ENCODE data around the gene EAF2. TPM values are rescaled to one million over a fixed set of nuclear protein-coding genes. Genes with fewer than 3 reads are reported as not detected.

Gene EAF2
- total and polyA plus RNA-seq, 8 donors = 1.2 to 11.9 (median 5.8) TPM; not detected in 2

- no peaks in the 10 kb centered on the region for H3K27me3 ChIP-seq
- no peaks in the 10 kb centered on the region for H3K4me1 ChIP-seq
- H3K36me3 ChIP-seq = peaks cover 14 to 62% (median 48%) of the 10 kb centered on the region in 4 donors
- H3K27ac ChIP-seq = no peak overlapping the region
- intact Hi-C loops (cut with DNase I; ENCODE audit: low total_unique reads) = no loop called here
- H3K4me3 ChIP-seq = no peak overlapping the region
- H3K9me3 ChIP-seq = no peaks in the 10 kb centered on the region
- DNase-seq = no peak
- no peak for TF ChIP-seq CTCF (IDR thresholded peaks at IDR 0.05)
- TF ChIP-seq POLR2AphosphoS5 (IDR thresholded peaks at IDR 0.05) = no peak
- TF ChIP-seq EP300 (IDR thresholded peaks at IDR 0.05) = no peak
- TF ChIP-seq POLR2A (IDR thresholded peaks at IDR 0.05) = no peak
- 0 to 40% (median 34%) methylated on average over 1 of the region's 1 CpG for WGBS, 5 donors
These were observed 25.8 kb upstream of the EAF2 start for GRCh38 chr3:121809249-121809648.

GRCh38 chr3:121817753-121818152 lies 17.3 kb upstream of the EAF2 start:
- no peak for DNase-seq
- no peak for TF ChIP-seq CTCF (IDR thresholded peaks at IDR 0.05)
- TF ChIP-seq POLR2A (IDR thresholded peaks at IDR 0.05) = no peak
- no peak for TF ChIP-seq POLR2AphosphoS5 (IDR thresholded peaks at IDR 0.05)
- Histone ChIP-seq H3K4me3 (no peak overlapping the region), H3K36me3 (peaks cover 16 to 50% (median 45%) of the 10 kb centered on the region in 4 donors), H3K4me1 (no peaks in the 10 kb centered on the region), H3K27me3 (no peaks in the 10 kb centered on the region), H3K9me3 (peaks cover 0 to 8% (median under 1%) of the 10 kb centered on the region in 4 donors), H3K27ac (no peak overlapping the region)
- intact Hi-C loops (cut with DNase I; ENCODE audit: low total_unique reads) = no loop called here

GRCh38 chr3:121818578-121818977 lies 16.4 kb upstream of the EAF2 start:
- intact Hi-C loops (cut with DNase I; ENCODE audit: low total_unique reads) = no loop called here
- Histone ChIP-seq H3K27me3 (no peaks in the 10 kb centered on the region), H3K27ac (no peak overlapping the region), H3K4me1 (no peaks in the 10 kb centered on the region), H3K4me3 (no peak overlapping the region), H3K36me3 (peaks cover 23 to 55% (median 51%) of the 10 kb centered on the region in 4 donors), H3K9me3 (peaks cover 0 to 16% (median 7%) of the 10 kb centered on the region in 4 donors)
- WGBS, 5 donors = 90 to 98% (median 94%) methylated on average over 2 of the region's 2 CpGs
- DNase-seq = no peak
- TF ChIP-seq POLR2AphosphoS5 (IDR thresholded peaks at IDR 0.05) = no peak
- TF ChIP-seq CTCF (IDR thresholded peaks at IDR 0.05) = no peak
- TF ChIP-seq EP300 (IDR thresholded peaks at IDR 0.05) = no peak
- no peak for TF ChIP-seq POLR2A (IDR thresholded peaks at IDR 0.05)

GRCh38 chr3:121819236-121819635 lies 15.8 kb upstream of the EAF2 start:
- intact Hi-C loops (cut with DNase I; ENCODE audit: low total_unique reads) = no loop called here
- Histone ChIP-seq H3K27me3 (no peaks in the 10 kb centered on the region), H3K4me3 (no peak overlapping the region), H3K36me3 (peaks cover 29 to 61% (median 57%) of the 10 kb centered on the region in 4 donors), H3K4me1 (no peaks in the 10 kb centered on the region), H3K27ac (no peak overlapping the region), H3K9me3 (peaks cover 0 to 16% (median 10%) of the 10 kb centered on the region in 4 donors)
- no peak for DNase-seq
- no peak for TF ChIP-seq EP300 (IDR thresholded peaks at IDR 0.05)
- no peak for TF ChIP-seq POLR2A (IDR thresholded peaks at IDR 0.05)
- no peak for TF ChIP-seq POLR2AphosphoS5 (IDR thresholded peaks at IDR 0.05)
- no peak for TF ChIP-seq CTCF (IDR thresholded peaks at IDR 0.05)
- WGBS, 5 donors = 84 to 95% (median 92%) methylated on average over 3 of the region's 3 CpGs

Data from stomach (tissue), 9 donors.